ENCODE results near the gene TBC1D22A.

GRCh38 chr22:47201186-47201995 is 438.9 kb downstream of the TBC1D22A start:
- TF ChIP-seq, protein P1, sequence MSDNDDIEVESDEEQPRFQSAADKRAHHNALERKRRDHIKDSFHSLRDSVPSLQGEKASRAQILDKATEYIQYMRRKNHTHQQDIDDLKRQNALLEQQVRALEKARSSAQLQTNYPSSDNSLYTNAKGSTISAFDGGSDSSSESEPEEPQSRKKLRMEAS (IDR thresholded peaks at IDR 0.05): no peak
- TF ChIP-seq YY1 (IDR thresholded peaks at IDR 0.05; ENCODE audit: extremely low read depth, insufficient replicate concordance, low read depth, low read length) (no peak), CTCF (IDR thresholded peaks at IDR 0.05 in 2 of 3, conservative IDR thresholded peaks at IDR 0.05 in 1 of 3; ENCODE audit: borderline replicate concordance in 1 of 3, insufficient read depth in 1 of 3, low read depth in 2 of 3, low read length in 2 of 3) (no peak), EZH2 (IDR thresholded peaks at IDR 0.05) (no peak), POLR2A (IDR thresholded peaks at IDR 0.05; ENCODE audit: borderline replicate concordance, extremely low read depth, insufficient read depth, insufficient read length) (no peak), EZH2phosphoT487 (IDR thresholded peaks at IDR 0.05; ENCODE audit: borderline replicate concordance) (no peak), POLR2AphosphoS5 (IDR thresholded peaks at IDR 0.05; ENCODE audit: low read depth, low read length) (no peak), ZBTB33 (IDR thresholded peaks at IDR 0.05; ENCODE audit: extremely low read depth, insufficient replicate concordance, low read length) (no peak), SIN3A (IDR thresholded peaks at IDR 0.05; ENCODE audit: low read depth) (no peak), SP1 (IDR thresholded peaks at IDR 0.05; ENCODE audit: low read depth) (no peak)
